Tibial nerve (tissue), 4 donors: ENCODE data around the gene GPANK1. TPM values are rescaled to one million over a fixed set of nuclear protein-coding genes. Genes with fewer than 3 reads are reported as not detected.

Source experiments
- DNase-seq, 2 donors: peaks; one replicate each; pipeline ENCODE4 v3.0.0-alpha.2; 2019; ENCODE audit warnings: low spot score in 2 of 2
- H3K27ac ChIP-seq, 4 donors: fragments of 200-600 bp; sonication (generic) in 3 of 4; one replicate each; pipeline ENCODE4 v1.5.1; 2017 to 2019; ENCODE audit warnings: mild to moderate bottlenecking in 1 of 4
- H3K27me3 ChIP-seq, 2 donors: fragments of 200-600 bp; sonication (generic) in 1 of 2; one replicate each; pipeline versions ENCODE4 v1.5.1 to v1.6.0; 2017 to 2019
- H3K36me3 ChIP-seq, 3 donors: fragments of 200-600 bp; sonication (generic); one replicate each; pipeline ENCODE4 v1.5.1; 2018 to 2019
- H3K4me1 ChIP-seq, 4 donors: fragments of 200-600 bp; sonication (generic) in 3 of 4; one replicate each; pipeline ENCODE4 v1.5.1; 2017 to 2019
- H3K4me3 ChIP-seq, 4 donors: fragments of 200-600 bp; sonication (generic) in 3 of 4; one replicate each; pipeline ENCODE4 v1.5.1; 2017 to 2019; ENCODE audit warnings: mild to moderate bottlenecking in 1 of 4, moderate library complexity in 1 of 4
- H3K9me3 ChIP-seq, 4 donors: fragments of 200-600 bp; sonication (generic) in 3 of 4; one replicate each; pipeline ENCODE4 v1.5.1; 2017 to 2019
- EP300 ChIP-seq, 2 donors: sonication (generic); formaldehyde crosslinking; IDR thresholded peaks; one replicate each; pipeline ENCODE4 v1.6.1; 2017; ENCODE audit warnings: antibody characterized with exemption in 2 of 2, mild to moderate bottlenecking in 1 of 2
- POLR2A ChIP-seq, 2 donors: fragments of 450-650 bp; IDR thresholded peaks; one replicate each; pipeline ENCODE4 v1.6.1; 2017; ENCODE audit warnings: antibody characterized with exemption in 2 of 2, mild to moderate bottlenecking in 2 of 2, moderate library complexity in 2 of 2
- WGBS, 2 donors: methylation state at CpG; one replicate each; pipeline ENCODE4 v1.1.5; 2018; 5-methylcytosine and 5-hydroxymethylcytosine counted together
- total RNA-seq, 4 donors: library from RNA; depleted of rRNA; stranded (reverse); fragments of >200 nt; gene quantifications; one replicate each; pipeline ENCODE4 v1.1.0, GENCODE V29; 2016
- TF ChIP-seq, protein P1 (sequence below), 5 experiments: fragments of 200-600 bp in 3 of 5; fragments of 450-650 bp in 2 of 5; sonication (generic) in 3 of 5; IDR thresholded peaks; one replicate each; pipeline ENCODE4 v1.5.1; 2016 to 2019; ENCODE audit warnings: antibody characterized with exemption in 5 of 5, mild to moderate bottlenecking in 3 of 5, moderate library complexity in 2 of 5

The GPANK1 gene
- total RNA-seq, 4 donors from 2014 or later: 18.8 to 30.0 (median 26.5) TPM

GRCh38 chr6:31700740-31701401, 36.1 kb upstream of the GPANK1 start:
- 86 to 88% methylated on average over 5 of the region's 5 CpGs for WGBS, 2 donors

DNA sequence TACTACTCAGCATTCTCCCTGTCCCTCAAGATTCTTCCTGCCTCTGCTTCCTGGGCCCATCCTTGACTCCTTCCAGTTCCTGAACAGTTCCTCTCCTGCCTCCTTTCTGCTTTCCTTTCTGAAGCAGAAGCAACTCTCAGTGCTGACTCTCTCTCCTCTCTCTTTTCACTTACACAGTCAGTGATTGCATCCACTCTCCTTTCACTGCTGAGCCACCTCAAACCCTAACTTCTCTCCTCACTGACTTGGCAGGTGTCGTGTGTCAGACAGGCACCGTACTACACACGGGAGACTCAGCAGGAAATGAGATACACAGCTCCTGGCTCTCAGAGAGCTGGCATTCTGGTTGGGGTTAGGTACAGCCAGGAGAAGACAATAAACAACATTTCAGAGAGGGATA, 32.8 kb upstream of the GPANK1 start:
- peaks cover 0 to 76% (median 5%) of the 10 kb centered on the region in 3 donors for H3K36me3 ChIP-seq
- 38 to 57% methylated on average over 3 of the region's 3 CpGs for whole genome bisulfite sequencing, 2 donors
- H3K27ac ChIP-seq: no peak overlapping the region
- H3K27me3 ChIP-seq: no peaks in the 10 kb centered on the region
- H3K4me1 ChIP-seq: peaks cover 0 to 30% (median 13%) of the 10 kb centered on the region in 4 donors
- H3K9me3 ChIP-seq: no peaks in the 10 kb centered on the region
- H3K4me3 ChIP-seq: no peak overlapping the region
- DNase-seq: no peak
- TF ChIP-seq EP300 (IDR thresholded peaks at IDR 0.05) (no peak), POLR2A (IDR thresholded peaks at IDR 0.05) (no peak)
- TF ChIP-seq, protein P1, sequence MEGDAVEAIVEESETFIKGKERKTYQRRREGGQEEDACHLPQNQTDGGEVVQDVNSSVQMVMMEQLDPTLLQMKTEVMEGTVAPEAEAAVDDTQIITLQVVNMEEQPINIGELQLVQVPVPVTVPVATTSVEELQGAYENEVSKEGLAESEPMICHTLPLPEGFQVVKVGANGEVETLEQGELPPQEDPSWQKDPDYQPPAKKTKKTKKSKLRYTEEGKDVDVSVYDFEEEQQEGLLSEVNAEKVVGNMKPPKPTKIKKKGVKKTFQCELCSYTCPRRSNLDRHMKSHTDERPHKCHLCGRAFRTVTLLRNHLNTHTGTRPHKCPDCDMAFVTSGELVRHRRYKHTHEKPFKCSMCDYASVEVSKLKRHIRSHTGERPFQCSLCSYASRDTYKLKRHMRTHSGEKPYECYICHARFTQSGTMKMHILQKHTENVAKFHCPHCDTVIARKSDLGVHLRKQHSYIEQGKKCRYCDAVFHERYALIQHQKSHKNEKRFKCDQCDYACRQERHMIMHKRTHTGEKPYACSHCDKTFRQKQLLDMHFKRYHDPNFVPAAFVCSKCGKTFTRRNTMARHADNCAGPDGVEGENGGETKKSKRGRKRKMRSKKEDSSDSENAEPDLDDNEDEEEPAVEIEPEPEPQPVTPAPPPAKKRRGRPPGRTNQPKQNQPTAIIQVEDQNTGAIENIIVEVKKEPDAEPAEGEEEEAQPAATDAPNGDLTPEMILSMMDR (IDR thresholded peaks at IDR 0.05): no peak

More at GRCh38 chr6:31700740-31701401, 36.1 kb upstream of the GPANK1 start:
- Histone ChIP-seq H3K4me1 (peaks cover 0 to 38% (median 16%) of the 10 kb centered on the region in 4 donors), H3K36me3 (peaks cover 0 to 43% (median 5%) of the 10 kb centered on the region in 3 donors), H3K27ac (peak overlapping the region in 1 of 4 donors; percentile 98), H3K9me3 (no peaks in the 10 kb centered on the region), H3K4me3 (no peak overlapping the region), H3K27me3 (no peaks in the 10 kb centered on the region)
- TF ChIP-seq POLR2A (IDR thresholded peaks at IDR 0.05) (no peak), EP300 (IDR thresholded peaks at IDR 0.05) (no peak)
- TF ChIP-seq, protein P1 (IDR thresholded peaks at IDR 0.05): no peak
- DNase-seq: no peak

DNA sequence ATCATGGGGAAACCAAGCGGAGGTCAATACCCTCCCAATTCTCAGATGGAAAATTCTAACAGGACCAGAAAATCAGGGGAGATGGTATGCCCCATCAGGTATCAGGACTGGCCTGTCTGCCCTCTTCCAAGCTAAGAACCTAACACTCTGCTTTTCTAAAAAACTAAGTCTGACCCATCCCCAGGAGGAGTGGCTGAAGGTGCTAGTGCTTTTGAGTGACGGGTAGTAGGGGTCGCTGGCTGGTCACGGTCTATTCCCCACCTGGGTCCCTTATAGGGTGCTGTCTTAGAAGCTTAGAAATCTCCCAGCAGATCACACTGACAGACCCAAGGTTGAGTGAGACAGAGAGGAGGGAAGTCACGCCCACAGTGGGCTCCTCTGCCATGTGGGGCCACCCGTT, 28.7 kb upstream of the GPANK1 start:
- Histone ChIP-seq H3K4me3 (no peak overlapping the region), H3K27me3 (no peaks in the 10 kb centered on the region), H3K27ac (peak overlapping the region in 1 of 4 donors; percentile 16), H3K9me3 (no peaks in the 10 kb centered on the region), H3K4me1 (no peaks in the 10 kb centered on the region), H3K36me3 (peaks cover under 1 to 98% (median 10%) of the 10 kb centered on the region in 3 donors)
- TF ChIP-seq, protein P1 (IDR thresholded peaks at IDR 0.05): no peak
- TF ChIP-seq EP300 (IDR thresholded peaks at IDR 0.05) (no peak), POLR2A (IDR thresholded peaks at IDR 0.05) (no peak)
- DNase-seq: no peak
- 86 to 88% methylated on average over 6 of the region's 6 CpGs for WGBS, 2 donors

DNA sequence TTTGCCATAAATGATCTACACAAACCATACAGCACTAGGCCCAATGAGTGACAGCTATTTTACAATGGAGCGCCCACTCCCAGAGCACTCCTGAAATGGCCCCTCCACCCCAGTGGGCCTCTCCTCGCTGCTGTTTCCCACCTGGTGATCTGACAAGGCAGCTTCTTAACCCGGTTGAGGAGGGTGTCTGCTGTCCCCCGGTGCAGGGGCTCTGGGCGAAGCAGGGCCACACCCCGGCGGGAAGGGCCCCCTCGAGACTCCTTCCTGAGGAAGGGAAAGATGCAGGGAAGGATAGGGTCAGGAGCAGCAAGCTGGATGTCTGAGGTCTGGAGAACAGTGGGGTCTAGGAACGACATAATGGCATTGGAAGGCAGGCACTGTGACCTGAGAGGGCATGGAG, 28.1 kb upstream of the GPANK1 start:
- 70 to 80% methylated on average over 9 of the region's 9 CpGs for WGBS, 2 donors

GRCh38 chr6:31692353-31692752, 27.6 kb upstream of the GPANK1 start:
- no peak for DNase-seq
- Histone ChIP-seq H3K9me3 (no peaks in the 10 kb centered on the region), H3K36me3 (peaks cover 4 to 100% (median 10%) of the 10 kb centered on the region in 3 donors), H3K4me3 (no peak overlapping the region), H3K4me1 (no peaks in the 10 kb centered on the region), H3K27me3 (no peaks in the 10 kb centered on the region), H3K27ac (no peak overlapping the region)
- 63 to 71% methylated on average over 4 of the region's 4 CpGs for WGBS, 2 donors
- TF ChIP-seq EP300 (IDR thresholded peaks at IDR 0.05): no peak
- TF ChIP-seq POLR2A (IDR thresholded peaks at IDR 0.05): no peak
- TF ChIP-seq, protein P1 (IDR thresholded peaks at IDR 0.05): no peak

More for the DNA sequence above, 28.1 kb upstream of the GPANK1 start:
- TF ChIP-seq EP300 (IDR thresholded peaks at IDR 0.05) (no peak), POLR2A (IDR thresholded peaks at IDR 0.05) (no peak)
- TF ChIP-seq, protein P1 (IDR thresholded peaks at IDR 0.05): no peak
- H3K9me3 ChIP-seq: no peaks in the 10 kb centered on the region
- no peak for DNase-seq
- peaks cover 4 to 100% (median 10%) of the 10 kb centered on the region in 3 donors for H3K36me3 ChIP-seq
- peak overlapping the region in 2 of 4 donors; percentile 16 to 44 for H3K27ac ChIP-seq
- H3K4me1 ChIP-seq: no peaks in the 10 kb centered on the region
- no peaks in the 10 kb centered on the region for H3K27me3 ChIP-seq
- H3K4me3 ChIP-seq: no peak overlapping the region
